ENCODE measurements around the gene ANAPC16. TPM values are rescaled to one million over a fixed set of nuclear protein-coding genes. Genes with fewer than 3 reads are reported as not detected.
A peak's percentile ranks its signal among the peaks of the same experiment; 100 is the strongest.

The ANAPC16 gene
- total and polyA plus RNA-seq, 2 experiments from 2014 or later: 69.6 to 97.9 TPM

- H3K27me3 ChIP-seq (replicated peaks; ENCODE audit: insufficient read depth): no peaks in the 10 kb centered on the region
- H3K9ac ChIP-seq: peak overlapping the region; percentile 87
- no peaks in the 10 kb centered on the region for H3K9me3 ChIP-seq (ENCODE audit: low read depth)
- in situ Hi-C loops (cut with MboI): no loop called here
- no peaks in the 10 kb centered on the region for H4K20me1 ChIP-seq (ENCODE audit: insufficient read depth)
- H3F3A ChIP-seq (ENCODE audit: insufficient read depth): peaks cover 29% of the 10 kb centered on the region
- TF ChIP-seq EZH2phosphoT487 (IDR thresholded peaks at IDR 0.05; ENCODE audit: insufficient read depth, low read depth) (no peak), EZH2 (IDR thresholded peaks at IDR 0.05; ENCODE audit: insufficient read depth, poor library complexity, severe bottlenecking) (no peak)
- no peaks in the 10 kb centered on the region for H3K36me3 ChIP-seq (ENCODE audit: low read depth)
- H3K4me1 ChIP-seq (ENCODE audit: insufficient read depth): peaks cover 13% of the 10 kb centered on the region
- H2AFZ ChIP-seq: peak overlapping the region; percentile 87
- peak; percentile 87 for DNase-seq
- H3K4me3 ChIP-seq: peak overlapping the region; percentile 65
- 3 to 5% methylated on average over 7 of the region's 7 CpGs for WGBS, 2 experiments (ENCODE audit: low coverage in 1 of 2, low lambda C conversion rate in 2 of 2, missing lambda C conversion rate in 2 of 2)
- peak overlapping the region; percentile 98 for H3K27ac ChIP-seq
- H3K79me2 ChIP-seq (ENCODE audit: insufficient read depth): no peaks in the 10 kb centered on the region
- H3K4me2 ChIP-seq (ENCODE audit: unreplicated experiment): peak overlapping the region; percentile 81
- no peaks in the 10 kb centered on the region for H3K9me2 ChIP-seq (ENCODE audit: insufficient read depth)
Measured at GRCh38 chr10:72186258-72186981, 29.4 kb upstream of the ANAPC16 start.

- Histone ChIP-seq H3K36me3 (ENCODE audit: low read depth) (no peaks in the 10 kb centered on the region), H3K4me3 (peak overlapping the region; percentile 65), H3K9ac (peak overlapping the region; percentile 87), H3K9me2 (ENCODE audit: insufficient read depth) (no peaks in the 10 kb centered on the region), H4K20me1 (ENCODE audit: insufficient read depth) (no peaks in the 10 kb centered on the region), H2AFZ (peak overlapping the region; percentile 87), H3K27ac (peak overlapping the region; percentile 98), H3K4me2 (ENCODE audit: unreplicated experiment) (peak overlapping the region; percentile 81), H3K79me2 (ENCODE audit: insufficient read depth) (no peaks in the 10 kb centered on the region), H3K4me1 (ENCODE audit: insufficient read depth) (peaks cover 13% of the 10 kb centered on the region), H3K9me3 (ENCODE audit: low read depth) (no peaks in the 10 kb centered on the region), H3K27me3 (replicated peaks; ENCODE audit: insufficient read depth) (no peaks in the 10 kb centered on the region), H3F3A (ENCODE audit: insufficient read depth) (peaks cover 29% of the 10 kb centered on the region)
- WGBS, 2 experiments (ENCODE audit: low coverage in 1 of 2, low lambda C conversion rate in 2 of 2, missing lambda C conversion rate in 2 of 2): 37 to 41% methylated on average over 3 of the region's 3 CpGs
- no peak for TF ChIP-seq EZH2phosphoT487 (IDR thresholded peaks at IDR 0.05; ENCODE audit: insufficient read depth, low read depth)
- no peak for TF ChIP-seq EZH2 (IDR thresholded peaks at IDR 0.05; ENCODE audit: insufficient read depth, poor library complexity, severe bottlenecking)
- in situ Hi-C loops (cut with MboI): no loop called here
- DNase-seq: no peak
Measured at GRCh38 chr10:72186982-72187330, 28.9 kb upstream of the ANAPC16 start.

- Histone ChIP-seq H3K9me2 (ENCODE audit: insufficient read depth) (no peaks in the 10 kb centered on the region), H3K27ac (no peak overlapping the region), H3K9ac (no peak overlapping the region), H3K9me3 (ENCODE audit: low read depth) (no peaks in the 10 kb centered on the region), H3K4me1 (ENCODE audit: insufficient read depth) (no peaks in the 10 kb centered on the region), H3K79me2 (ENCODE audit: insufficient read depth) (no peaks in the 10 kb centered on the region), H4K20me1 (ENCODE audit: insufficient read depth) (no peaks in the 10 kb centered on the region), H3K4me3 (no peak overlapping the region), H3K27me3 (replicated peaks; ENCODE audit: insufficient read depth) (no peaks in the 10 kb centered on the region), H3F3A (ENCODE audit: insufficient read depth) (0 out of 2 replicates have a peak, but pooled peaks cover 4% of the 10 kb centered on the region), H3K4me2 (ENCODE audit: unreplicated experiment) (no peak overlapping the region), H3K36me3 (ENCODE audit: low read depth) (peaks cover 15% of the 10 kb centered on the region; the same call in 1 of the 2 replicates), H2AFZ (no peak overlapping the region)
- 98 to 100% methylated on average over 2 of the region's 2 CpGs for WGBS, 2 experiments (ENCODE audit: low coverage in 1 of 2, low lambda C conversion rate in 2 of 2, missing lambda C conversion rate in 2 of 2)
- in situ Hi-C loops (cut with MboI): no loop called here
- DNase-seq: no peak
- TF ChIP-seq EZH2 (IDR thresholded peaks at IDR 0.05; ENCODE audit: insufficient read depth, poor library complexity, severe bottlenecking) (no peak), EZH2phosphoT487 (IDR thresholded peaks at IDR 0.05; ENCODE audit: insufficient read depth, low read depth) (no peak)
Measured at GRCh38 chr10:72194949-72195348, 20.9 kb upstream of the ANAPC16 start.

DNA sequence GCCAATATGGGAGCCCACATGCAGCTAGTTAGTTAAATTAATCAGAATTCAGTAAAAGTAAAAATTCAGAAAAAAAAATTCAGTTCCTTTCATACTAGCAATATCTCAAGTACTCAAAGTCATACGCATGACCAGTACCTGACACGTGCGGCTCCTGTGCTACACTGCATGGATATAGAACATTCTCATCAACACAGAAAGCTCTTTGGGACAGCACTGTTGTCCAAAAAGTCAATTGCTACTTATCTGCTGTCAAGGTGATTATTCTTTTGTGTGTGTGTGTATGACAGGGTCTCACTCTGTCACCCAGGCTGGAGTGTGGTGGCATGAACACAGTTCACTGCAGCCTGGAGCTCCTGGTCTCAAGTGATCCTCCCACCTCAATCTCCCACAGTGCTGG is 14.9 kb upstream of the ANAPC16 start:
- no peak overlapping the region for H3K4me2 ChIP-seq (ENCODE audit: unreplicated experiment)
- H2AFZ ChIP-seq: no peak overlapping the region
- no peaks in the 10 kb centered on the region for H3K9me2 ChIP-seq (ENCODE audit: insufficient read depth)
- in situ Hi-C loops (cut with MboI): loop anchor here (25.0 kb wide), 1 partner anchor 264 kb away; no protein-coding TSS in a partner anchor
- H3K9ac ChIP-seq: no peak overlapping the region
- no peaks in the 10 kb centered on the region for H3K4me1 ChIP-seq (ENCODE audit: insufficient read depth)
- DNase-seq: no peak
- no peaks in the 10 kb centered on the region for H3K27me3 ChIP-seq (replicated peaks; ENCODE audit: insufficient read depth)
- no peak for TF ChIP-seq EZH2phosphoT487 (IDR thresholded peaks at IDR 0.05; ENCODE audit: insufficient read depth, low read depth)
- no peak for TF ChIP-seq EZH2 (IDR thresholded peaks at IDR 0.05; ENCODE audit: insufficient read depth, poor library complexity, severe bottlenecking)
- no peak overlapping the region for H3K4me3 ChIP-seq
- no peaks in the 10 kb centered on the region for H3K79me2 ChIP-seq (ENCODE audit: insufficient read depth)
- 97% methylated on average over 3 of the region's 3 CpGs for WGBS, 2 experiments (ENCODE audit: low coverage in 1 of 2, low lambda C conversion rate in 2 of 2, missing lambda C conversion rate in 2 of 2)
- no peaks in the 10 kb centered on the region for H4K20me1 ChIP-seq (ENCODE audit: insufficient read depth)
- no peak overlapping the region for H3K27ac ChIP-seq
- H3F3A ChIP-seq (ENCODE audit: insufficient read depth): 0 out of 2 replicates have a peak, but pooled peaks cover 4% of the 10 kb centered on the region
- no peaks in the 10 kb centered on the region for H3K9me3 ChIP-seq (ENCODE audit: low read depth)
- H3K36me3 ChIP-seq (ENCODE audit: low read depth): peaks cover 17% of the 10 kb centered on the region; the same call in 1 of the 2 replicates
